LoVo (cell line): ENCODE results near the gene TNRC18.
"Not testable (repeated sequence)": the region's sequence is repeated elsewhere in the genome, so short reads cannot be mapped to it uniquely, and the experiment has no call there.

Experiments
- DNase-seq: peaks from one replicate; pipeline ENCODE4 v3.0.0-alpha.2; 2016; ENCODE audit warnings: low spot score

The TNRC18 gene, protein sequence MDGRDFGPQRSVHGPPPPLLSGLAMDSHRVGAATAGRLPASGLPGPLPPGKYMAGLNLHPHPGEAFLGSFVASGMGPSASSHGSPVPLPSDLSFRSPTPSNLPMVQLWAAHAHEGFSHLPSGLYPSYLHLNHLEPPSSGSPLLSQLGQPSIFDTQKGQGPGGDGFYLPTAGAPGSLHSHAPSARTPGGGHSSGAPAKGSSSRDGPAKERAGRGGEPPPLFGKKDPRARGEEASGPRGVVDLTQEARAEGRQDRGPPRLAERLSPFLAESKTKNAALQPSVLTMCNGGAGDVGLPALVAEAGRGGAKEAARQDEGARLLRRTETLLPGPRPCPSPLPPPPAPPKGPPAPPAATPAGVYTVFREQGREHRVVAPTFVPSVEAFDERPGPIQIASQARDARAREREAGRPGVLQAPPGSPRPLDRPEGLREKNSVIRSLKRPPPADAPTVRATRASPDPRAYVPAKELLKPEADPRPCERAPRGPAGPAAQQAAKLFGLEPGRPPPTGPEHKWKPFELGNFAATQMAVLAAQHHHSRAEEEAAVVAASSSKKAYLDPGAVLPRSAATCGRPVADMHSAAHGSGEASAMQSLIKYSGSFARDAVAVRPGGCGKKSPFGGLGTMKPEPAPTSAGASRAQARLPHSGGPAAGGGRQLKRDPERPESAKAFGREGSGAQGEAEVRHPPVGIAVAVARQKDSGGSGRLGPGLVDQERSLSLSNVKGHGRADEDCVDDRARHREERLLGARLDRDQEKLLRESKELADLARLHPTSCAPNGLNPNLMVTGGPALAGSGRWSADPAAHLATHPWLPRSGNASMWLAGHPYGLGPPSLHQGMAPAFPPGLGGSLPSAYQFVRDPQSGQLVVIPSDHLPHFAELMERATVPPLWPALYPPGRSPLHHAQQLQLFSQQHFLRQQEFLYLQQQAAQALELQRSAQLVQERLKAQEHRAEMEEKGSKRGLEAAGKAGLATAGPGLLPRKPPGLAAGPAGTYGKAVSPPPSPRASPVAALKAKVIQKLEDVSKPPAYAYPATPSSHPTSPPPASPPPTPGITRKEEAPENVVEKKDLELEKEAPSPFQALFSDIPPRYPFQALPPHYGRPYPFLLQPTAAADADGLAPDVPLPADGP (N-terminal part only)

DNA sequence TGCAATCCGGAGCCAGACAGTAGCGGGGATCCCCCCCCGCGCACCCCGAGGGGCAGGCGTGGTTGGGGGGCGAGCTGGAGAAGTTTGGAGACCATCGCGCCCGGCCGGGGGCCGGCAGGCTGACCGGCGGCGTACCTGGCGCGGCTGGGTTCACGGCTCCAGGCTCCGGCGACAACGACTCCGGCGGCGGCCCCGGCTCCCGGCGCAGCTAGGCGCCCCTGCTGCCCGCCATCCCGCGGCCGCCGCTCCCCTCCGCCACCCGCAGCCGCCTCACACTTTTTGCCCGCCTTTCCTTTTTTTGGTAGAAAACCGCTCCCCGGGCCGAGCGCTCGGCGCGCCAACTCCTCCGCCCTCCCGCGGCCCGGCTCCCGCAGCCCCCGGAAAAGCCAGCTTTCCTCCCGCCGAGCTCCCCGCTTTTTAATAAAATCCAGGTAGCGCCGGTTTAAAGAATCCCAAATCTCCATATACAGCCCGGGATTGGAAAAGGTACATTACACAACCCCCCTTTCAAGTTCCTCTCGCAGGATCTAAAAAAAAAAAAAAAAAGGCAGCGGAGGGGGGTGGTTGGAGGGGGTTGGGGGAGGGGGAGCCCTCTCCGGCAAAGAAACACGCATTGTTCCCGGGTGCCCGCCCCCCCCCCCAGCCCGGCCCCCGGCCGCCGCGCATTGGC lies at the start of gene TNRC18:
TNRC18 (minus strand) TSS at position 529 of the 670 bp plus-strand sequence. CDS start 2,588 bp downstream, outside the sequence.
- no peak for DNase-seq

DNA sequence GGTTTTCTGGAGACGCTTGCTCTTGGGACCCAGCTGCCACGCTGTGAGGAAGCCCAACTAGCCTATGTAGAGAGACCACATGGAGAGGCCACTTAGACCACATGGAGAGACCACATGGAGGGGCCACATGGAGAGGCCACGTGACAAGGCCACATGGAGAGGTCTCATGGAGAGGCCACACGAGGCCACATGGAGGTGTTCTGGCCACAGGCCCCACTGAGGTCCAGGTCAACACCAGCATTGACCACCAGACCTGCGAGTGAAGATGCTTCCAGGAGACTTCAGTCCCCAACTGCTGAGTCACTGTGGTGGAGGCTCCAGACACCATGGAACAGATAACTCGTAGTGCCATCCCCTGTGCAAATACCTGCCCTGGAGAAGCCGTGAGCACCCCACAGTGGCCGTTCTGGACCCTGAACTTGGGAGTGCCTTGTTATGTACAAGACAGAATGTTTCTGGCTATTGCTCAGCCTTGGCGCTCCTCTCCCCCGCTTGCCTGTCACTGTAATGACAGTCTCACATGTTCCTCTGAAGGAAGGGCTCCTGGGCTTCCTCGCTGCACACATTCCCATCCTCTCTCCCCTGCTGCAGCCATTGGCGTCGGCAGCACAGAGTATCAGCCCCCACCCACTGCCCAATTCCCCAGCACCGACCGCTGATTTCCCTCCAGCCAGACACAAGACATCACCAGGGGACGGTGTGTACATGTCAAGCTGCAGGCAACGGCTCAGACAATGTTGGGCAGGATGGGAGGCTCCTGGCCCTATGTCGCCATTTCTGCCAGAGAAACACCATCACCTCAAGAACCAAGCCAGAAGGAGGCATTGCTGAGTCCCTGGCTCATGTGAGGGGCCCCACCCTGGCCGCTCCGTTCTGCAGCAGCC lies 49.0 kb upstream of the TNRC18 start:
- no peak for DNase-seq

DNA sequence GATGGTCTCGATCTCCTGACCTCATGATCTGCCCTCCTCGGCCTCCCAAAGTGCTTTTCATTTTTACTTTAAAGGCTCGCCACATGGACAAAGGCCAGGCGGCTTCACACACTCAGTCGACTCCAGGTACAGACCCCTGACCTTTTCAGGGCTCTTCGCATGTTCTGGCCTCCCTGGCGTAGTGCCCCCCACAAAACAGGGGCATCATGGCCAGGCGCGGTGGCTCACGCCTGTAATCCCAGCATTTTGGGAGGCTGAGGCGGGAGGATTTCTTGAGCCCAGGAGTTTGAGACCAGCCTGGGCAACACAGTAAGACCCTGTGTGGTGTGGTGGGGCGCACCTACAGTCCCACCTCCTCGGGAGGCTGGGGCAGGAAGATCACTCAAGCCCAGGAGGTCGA lies 48.0 kb upstream of the TNRC18 start:
- DNase-seq, result not testable (repeated sequence)

DNA sequence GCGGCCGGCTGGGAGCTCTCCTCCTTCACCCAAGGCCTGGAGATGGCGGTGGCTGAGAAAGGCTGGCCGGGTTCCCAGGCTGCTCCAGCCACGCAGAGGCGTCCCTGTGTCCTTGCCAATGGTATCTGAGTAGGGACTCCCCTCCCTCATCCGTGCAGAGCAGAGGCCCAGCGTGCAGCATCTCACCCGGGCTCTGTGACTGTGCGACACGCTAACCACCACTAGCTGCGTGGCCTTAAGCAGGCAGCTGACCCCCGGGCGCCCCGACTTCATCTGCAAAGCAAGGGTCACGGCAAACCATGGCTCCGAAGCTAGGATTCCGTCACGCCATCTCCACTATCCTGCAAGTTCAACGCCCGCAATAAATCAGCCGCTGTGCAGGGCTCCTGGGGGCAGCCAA lies 47.2 kb upstream of the TNRC18 start:
- no peak for DNase-seq

DNA sequence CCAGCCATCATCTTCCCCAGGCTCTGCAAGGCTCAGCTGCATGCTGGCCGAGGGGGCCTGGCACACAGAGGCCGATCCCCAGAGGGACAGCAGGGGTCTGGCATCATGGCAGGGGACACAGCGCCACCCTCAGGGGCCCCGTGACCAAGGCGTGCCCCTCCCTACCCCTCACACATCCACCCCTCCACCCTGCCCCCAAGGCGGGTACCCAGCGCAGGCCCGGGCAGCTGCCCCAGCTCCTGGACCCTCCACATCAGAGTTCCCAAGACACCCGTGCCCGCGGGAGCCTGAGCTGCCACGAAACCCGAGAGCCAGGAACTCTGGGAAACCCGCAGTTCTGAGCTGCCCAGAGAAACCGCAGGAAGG lies 46.5 kb upstream of the TNRC18 start:
- DNase-seq, result no peak

DNA sequence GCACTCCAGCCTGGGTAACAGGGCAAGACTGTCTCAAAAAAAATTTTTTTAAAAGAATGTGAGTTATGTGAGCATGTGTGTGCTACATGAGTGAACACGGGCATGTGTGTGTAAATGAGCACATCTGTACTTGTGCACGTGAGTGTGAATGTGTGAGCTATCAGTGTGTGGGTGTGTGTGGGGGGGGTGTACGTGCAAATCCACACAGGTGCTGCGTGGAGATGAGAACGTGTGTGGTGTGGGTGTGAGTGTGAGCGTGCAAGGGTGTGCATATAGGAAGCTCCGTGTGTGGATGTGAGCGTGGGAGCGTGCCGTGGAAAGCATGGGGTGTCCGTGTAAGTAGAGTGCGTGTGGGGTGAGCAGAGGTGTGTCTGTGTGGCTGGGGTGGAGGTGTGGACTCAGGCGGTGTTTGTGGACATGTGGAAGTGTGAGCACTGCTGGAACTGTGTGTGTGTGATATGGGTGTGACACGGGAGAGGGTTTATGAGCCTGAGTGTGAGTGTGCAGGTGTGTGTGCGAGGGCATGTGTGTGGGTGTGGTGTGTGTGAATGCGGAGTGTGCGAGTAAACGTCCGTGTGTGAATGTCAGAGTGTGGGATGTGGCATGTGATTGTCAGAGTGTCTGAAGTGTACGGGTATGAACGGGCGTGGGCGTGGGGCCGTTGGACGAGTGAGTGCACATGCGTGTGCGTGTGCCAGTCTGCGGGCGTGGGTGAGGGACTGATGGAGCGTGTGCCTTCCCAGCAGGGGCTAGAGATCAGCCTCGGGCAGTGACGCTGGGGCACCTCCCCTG lies 45.9 kb upstream of the TNRC18 start:
- DNase-seq, result no peak

DNA sequence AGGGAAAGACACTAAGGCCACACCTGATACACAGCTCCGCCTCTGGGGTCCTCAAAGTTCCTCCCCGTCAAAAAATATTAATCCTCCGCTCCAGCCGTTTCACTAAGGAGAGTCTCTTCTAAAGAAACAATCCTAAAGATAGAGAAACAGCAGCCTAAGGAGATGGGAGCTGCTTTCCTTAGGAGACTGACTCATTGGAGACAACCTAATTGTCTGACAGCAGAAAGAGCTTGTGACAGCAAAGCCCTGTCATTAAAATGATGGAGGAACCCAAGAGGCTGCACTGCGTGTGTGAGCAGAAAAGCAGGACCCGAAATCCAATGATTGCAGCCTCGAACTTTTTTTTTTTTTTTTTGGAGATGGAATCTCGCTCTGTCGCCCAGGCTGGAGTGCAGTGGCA lies 44.0 kb upstream of the TNRC18 start:
- DNase-seq, result no peak

DNA sequence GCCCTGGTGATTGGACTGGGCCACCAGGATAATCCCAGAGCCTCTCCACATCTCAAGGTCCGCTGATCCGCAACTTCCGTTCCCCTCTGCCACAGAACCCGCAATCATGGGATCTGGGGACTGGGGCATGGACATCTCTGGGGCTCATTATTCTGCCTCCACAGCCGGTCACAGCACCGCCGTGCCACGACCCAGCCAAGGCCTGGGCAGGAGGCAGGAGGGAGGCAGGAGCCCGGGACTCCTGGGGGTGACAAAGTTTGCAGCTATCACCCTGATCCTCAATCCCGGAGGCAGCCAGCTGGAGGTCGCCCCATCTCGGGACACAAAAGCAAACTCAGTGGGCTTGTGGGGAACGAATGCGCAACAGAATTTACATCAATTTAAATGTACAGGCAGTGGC lies 42.9 kb upstream of the TNRC18 start:
- DNase-seq, result no peak

DNA sequence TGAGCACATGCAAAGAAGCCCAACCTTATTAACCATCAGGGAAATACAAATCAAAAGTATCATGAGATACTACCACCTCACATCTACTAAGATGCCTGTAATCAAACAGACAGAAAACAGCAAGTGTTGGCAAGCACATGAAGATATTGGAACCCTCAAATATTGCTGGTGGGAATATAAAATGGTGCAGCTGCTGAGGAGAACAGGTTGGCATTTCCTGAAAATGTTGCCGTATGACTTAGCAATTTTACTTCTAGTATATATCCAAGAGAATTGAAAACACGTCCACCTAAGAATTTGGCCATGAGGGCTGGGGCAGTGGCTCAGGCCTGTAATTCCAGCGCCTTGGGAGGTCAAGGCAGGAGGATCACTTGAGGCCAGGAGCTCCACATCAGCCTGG lies 39.4 kb upstream of the TNRC18 start:
- no peak for DNase-seq

DNA sequence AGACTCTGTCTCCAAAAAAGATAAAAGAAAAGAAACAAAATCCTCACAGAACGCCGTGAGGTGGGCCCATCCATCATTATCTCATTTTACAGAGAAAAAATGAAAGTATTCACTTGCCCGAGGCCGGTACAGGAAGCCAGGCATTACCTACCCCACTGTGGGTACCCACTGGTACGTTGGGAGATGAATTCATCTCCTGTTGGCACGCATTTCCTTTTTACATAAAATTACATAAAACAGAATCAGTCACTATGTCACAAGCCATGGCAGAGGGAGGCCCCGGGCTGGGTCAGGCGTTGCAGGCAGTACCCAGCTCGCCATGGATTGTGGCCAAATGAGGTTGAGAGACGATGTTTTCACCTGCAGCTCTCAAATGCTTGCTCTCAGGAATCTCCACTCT lies 38.6 kb upstream of the TNRC18 start:
- no peak for DNase-seq

DNA sequence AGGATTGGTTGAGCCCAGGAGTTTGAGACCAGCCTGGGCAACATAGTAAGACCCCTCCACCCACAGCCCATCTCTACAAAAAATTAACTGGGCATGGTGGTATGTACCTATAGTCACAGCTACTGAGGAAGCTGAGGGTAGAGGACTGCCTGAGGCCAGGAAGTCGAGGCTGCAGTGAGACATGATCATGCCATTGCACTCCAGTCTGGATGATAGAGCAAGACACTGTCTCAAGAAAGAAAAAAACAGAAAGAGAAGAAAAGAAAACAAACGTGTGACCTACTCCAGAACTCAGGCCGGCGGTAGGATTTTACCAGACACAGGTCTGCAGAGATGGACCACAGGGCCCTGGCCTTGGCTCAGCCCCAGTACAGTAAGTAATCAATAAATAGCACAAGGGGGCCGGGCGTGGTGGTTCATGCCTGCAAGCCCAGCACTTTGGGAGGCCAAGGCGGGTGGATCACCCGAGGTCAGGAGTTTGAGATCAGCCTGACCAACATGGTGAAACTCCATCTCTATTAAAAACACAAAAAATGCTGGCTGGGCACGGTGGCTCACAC lies 35.4 kb upstream of the TNRC18 start:
- no peak for DNase-seq

DNA sequence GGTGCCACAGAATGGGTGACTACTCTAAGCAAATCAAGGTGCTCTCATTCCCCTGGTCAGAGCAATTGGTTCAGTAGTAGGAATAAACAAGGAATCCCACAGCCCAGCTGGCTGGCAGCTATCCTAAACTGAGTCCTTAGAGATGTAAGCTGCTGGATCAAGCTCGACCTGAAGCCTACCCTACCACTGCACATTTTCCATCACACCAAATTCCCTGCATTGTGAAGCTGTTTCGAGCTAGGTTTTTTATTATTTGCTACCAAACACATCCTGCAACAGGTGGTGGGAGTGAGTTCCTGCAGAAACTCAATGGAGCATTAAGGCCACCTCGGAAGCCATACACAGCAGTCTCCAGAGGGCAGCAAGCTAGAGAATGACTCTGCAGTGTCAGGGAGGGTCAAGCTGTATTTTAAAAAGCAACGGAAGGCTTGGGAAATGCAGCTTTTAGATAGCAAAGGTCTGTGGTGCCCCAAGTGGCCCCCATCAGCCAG lies 33.7 kb upstream of the TNRC18 start:
- DNase-seq, result no peak

DNA sequence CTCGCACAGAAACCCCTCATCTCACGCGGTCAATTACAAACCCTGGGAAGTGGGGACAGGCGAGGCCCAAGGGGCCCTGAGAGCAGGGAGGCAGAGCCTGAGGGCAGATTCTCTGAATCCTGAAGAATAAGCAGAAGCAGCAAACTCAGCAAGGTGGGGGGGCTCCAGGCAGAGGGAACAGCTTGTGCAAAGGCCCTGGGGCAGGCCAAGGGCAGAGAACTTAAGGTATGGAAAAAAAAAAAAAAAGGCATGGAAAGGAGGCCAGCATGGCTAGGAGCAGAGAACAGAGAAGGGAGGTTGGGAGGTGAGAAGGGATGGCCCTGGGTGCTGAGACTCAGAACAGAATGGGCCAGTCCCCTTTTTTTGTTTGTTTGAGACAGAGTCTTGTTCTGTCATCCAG lies 32.8 kb upstream of the TNRC18 start:
- no peak for DNase-seq

DNA sequence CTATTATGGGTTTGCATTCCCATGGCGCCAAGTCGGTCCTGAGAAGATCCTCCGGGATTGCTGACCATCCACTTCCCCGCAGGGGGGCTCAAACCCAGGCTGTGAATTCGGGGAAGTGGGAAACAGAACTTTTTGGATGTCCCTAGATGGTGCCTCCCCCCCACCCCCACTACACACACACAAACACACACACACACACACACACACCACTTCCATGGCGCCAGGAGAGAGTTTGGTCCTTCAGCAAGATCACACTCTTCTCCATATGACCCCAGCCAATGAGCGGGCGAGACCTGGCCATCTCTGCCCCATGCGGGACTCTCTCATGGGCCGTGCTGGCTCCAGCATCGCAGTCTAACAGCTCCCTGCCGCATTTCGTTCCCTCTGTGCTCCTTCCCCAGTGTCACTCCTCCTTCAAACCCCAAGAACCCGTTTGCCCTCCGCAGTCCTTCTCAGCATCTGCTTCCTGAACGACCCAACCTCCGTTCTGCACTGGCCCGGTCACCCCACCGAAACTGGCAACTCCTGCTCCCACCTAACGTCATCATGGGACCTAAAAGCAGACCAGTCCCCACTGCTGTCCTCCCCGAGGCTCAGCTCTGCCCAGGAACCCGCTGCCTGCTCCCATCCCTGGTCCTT lies 32.1 kb upstream of the TNRC18 start:
- no peak for DNase-seq

DNA sequence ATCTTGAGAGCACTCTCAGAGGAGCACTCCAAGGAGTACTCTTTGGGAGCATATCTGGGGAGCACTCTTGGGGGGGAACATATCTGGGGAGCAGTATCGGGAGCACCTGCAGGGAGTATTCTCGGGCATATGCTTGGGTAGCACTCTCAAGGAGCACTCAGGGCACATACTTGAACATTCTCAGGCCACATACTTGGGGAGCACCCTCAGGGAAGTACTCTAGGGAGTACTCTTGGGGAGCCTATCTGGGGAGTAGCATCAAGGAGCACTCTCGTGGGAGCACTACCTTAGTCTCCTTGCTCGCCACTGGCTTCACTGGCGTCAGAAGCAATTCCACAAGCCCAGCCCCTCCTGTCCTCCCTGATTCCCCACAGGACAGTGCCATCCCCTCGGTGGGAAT lies 31.5 kb upstream of the TNRC18 start:
- DNase-seq, result no peak

DNA sequence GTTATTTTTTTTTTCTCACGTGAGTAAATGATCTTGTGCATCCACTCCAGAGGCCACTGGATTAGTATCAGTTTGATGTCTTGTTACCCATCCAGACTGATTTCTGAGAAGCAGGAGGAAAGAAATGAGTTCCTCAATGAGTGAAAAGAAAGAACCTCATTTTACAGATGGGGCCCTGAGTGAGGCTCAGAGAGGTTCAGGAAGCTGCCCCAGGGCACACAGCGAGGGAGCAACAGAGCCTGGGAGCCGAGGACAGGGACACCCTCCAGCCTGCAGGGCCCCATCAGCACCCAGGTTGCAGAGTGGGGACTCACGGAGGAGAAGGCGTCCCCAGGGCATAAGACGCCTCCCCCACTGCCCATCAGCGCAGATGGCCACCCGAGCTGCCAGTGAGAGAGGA lies 30.9 kb upstream of the TNRC18 start:
- DNase-seq, result no peak

DNA sequence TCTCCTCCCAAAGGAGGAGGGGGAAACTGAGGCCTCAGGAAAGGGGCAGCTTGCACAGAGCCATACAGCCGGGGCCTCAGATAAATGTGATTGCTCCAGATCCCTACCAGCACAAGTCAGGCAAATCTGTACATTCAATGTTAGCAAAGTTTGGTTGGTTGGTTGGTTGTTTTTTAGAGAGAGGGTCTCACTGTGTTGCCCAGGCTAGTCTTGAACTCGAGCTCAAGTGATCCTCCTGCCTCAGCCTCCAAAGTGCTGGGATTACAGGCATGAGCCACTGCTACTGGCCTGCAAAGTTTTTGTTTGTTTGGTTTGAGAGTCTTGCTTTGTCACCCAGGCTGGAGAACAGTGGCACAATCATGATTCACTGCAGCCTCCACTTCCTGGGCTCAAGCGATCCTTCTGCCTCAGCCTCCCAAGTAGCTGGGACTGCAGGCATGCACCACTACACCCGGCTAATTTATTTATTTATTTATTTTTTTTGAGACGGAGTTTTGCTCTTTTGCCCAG lies 30.0 kb upstream of the TNRC18 start:
- no peak for DNase-seq

DNA sequence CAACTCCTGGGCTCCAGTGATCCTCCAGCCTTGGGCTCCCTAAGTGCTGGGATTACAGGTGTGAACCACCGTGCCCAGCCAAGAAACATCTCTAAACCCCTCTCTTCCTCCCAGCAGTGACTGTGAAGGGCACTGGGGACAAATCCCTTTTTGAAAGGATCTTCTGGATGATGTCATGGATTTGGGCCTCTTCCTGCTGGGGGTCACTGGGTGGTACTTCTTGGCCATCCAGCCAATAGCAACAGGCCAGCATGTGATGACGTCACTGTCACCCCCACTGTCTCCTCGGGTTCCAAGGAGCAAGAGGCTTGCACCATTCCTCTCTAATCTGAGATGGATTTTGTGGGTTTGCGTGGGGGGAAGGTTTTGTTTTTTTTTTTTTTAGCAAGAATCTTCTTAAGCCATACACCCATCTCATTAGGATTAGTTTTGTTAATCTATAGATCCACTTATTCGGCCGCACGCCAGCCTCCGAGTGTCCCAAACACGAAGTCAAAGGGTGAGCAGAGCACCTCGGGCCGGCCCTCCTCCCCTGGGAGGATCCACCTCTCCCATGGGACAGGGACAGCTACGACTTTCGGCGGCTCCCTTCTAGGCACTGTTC lies 29.4 kb upstream of the TNRC18 start:
- DNase-seq, result no peak

DNA sequence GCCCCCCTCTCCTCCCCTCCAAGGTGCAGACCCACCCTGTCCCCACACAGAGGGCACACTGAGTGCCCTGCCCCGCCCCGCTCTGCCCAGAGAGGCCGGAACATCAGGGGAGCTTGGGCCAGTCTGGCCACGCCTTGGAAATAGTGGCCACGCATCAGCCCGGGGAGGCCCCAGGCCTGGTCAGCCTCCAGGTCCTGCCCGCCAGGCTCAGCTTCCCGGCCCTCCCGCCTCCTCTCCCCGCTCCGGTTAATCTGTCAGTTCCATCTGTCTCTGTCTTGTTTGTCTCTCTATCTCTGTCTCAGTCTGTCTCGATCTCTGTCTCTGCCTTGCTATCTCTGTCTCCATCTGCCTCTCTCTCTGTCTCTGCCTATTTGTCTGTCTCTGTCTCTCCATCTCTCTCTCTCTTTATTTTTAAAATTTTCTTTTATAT lies 28.9 kb upstream of the TNRC18 start:
- no peak for DNase-seq
